Effector memory CD4-positive, alpha-beta T cell (primary cell): ENCODE measurements around the gene TIPIN.
"Not testable (repeated sequence)": the region's sequence is repeated elsewhere in the genome, so short reads cannot be mapped to it uniquely, and the experiment has no call there.

Experiments used
- DNase-seq, 3 donors: peaks; one replicate each; pipeline ENCODE4 v3.0.0-alpha.2; 2020
- H3K27ac ChIP-seq: 2 replicates; pipeline ENCODE4 v1.7.0; 2013; ENCODE audit warnings: mild to moderate bottlenecking, low read length, moderate library complexity; ENCODE audit not compliant: insufficient read depth, poor library complexity, severe bottlenecking
- H3K27me3 ChIP-seq: replicated peaks from 2 replicates; pipeline ENCODE4 v1.7.0; 2013; ENCODE audit warnings: mild to moderate bottlenecking, low read length; ENCODE audit not compliant: insufficient read depth, control insufficient read depth, poor library complexity, severe bottlenecking
- H3K36me3 ChIP-seq: 2 replicates; pipeline ENCODE4 v1.7.0; 2013; ENCODE audit warnings: mild to moderate bottlenecking, low read length, moderate library complexity; ENCODE audit not compliant: control insufficient read depth, insufficient read depth
- H3K4me1 ChIP-seq: 2 replicates; pipeline ENCODE4 v1.7.0; 2013; ENCODE audit warnings: low read length, mild to moderate bottlenecking; ENCODE audit not compliant: control insufficient read depth, insufficient read depth, poor library complexity, severe bottlenecking
- H3K4me3 ChIP-seq: 2 replicates; pipeline ENCODE4 v1.7.0; 2013; ENCODE audit warnings: low read length, low read depth, mild to moderate bottlenecking; ENCODE audit not compliant: insufficient read depth, poor library complexity, severe bottlenecking
- H3K9me3 ChIP-seq: 2 replicates; pipeline ENCODE4 v1.7.0; 2013; ENCODE audit warnings: mild to moderate bottlenecking, low read length, moderate library complexity; ENCODE audit not compliant: control insufficient read depth

TIPIN gene

DNA sequence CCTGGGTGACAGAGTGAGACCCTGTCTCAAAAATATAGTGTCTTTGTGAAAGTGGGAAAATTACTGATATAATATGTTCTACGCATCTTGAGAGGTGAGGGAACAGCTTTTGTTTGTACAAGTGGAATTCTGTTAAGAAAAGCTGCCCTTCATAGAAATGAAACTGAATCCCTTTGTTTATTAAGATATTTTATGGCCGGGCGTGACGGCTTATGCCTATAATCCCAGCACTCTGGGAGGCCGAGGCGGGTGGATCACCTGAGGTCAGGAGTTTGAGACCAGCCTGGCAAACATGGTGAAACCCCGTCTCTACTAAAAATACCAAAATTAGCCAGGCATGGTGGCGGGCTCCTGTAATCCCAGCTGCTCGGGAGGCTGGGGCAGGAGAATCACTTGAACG, 52.1 kb downstream of the TIPIN start:
- H3K4me1 ChIP-seq, DNase-seq, H3K27ac ChIP-seq, H3K27me3 ChIP-seq, H3K9me3 ChIP-seq, H3K4me3 ChIP-seq: not testable (repeated sequence)
- peaks cover 22% of the 10 kb centered on the region for H3K36me3 ChIP-seq

DNA sequence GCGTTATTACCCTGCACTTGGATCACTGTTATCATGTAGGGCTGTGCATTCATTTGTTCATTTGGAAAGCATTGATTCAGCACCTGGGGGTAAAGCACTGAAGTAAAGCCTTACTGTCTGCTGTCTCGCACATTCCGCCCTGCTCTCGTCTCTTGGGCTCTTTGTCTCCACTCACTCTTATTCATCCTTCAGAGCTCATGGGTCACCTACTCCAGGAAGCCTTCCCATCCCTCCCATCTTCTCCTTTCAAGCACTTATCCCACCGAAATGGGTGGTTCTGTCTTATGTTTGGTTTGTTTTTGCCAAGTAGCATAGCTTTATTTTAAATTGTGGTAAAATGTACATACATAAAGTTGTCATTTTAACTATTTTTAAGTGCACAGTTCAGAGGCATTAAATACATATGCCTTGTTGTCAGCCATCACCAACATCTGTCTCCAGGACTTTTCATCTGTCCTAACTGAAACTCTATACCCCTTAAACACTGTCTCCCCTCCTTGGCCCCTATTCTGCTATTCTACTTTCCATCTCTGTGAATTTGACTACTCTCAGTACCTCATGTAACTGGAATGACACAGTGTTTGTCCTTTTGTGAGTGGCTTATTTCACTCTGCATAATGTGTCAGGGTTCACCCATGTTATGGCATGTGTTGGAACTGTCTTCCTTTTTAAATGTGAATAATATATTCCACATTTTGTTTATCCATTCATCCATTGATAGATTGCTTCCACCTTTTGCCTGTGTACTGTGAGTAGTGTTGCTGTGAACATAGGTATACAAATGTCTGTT, 53.8 kb downstream of the TIPIN start:
- no peaks in the 10 kb centered on the region for H3K4me1 ChIP-seq
- H3K9me3 ChIP-seq: no peaks in the 10 kb centered on the region
- peaks cover 9% of the 10 kb centered on the region for H3K36me3 ChIP-seq
- H3K27me3 ChIP-seq: no peaks in the 10 kb centered on the region
- no peak overlapping the region for H3K4me3 ChIP-seq
- H3K27ac ChIP-seq: no peak overlapping the region
- DNase-seq: no peak

DNA sequence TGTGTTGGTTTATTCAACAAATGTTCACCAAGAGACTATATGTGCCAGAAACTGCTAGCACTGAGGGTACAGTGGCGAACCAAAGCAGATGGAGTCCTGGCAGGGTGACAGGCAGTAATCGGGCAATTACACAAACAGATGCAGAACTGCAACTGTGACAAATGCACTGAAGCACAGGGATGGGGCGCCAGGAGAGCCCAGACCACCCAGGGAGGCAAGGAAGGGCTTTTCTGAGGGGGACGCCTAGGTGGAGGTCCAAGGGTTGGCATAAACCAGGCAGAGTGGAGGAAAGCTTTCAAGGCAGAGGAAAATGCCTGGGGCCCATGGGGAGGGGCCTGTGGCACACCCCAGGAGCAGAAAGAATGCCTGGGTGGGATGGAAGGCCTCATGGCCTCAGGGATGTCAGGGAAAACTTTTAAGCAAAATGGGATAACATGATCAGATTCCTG, 57.7 kb downstream of the TIPIN start:
- Histone ChIP-seq H3K36me3 (peaks cover 6% of the 10 kb centered on the region), H3K27ac (no peak overlapping the region), H3K9me3 (no peaks in the 10 kb centered on the region), H3K27me3 (no peaks in the 10 kb centered on the region), H3K4me1 (no peaks in the 10 kb centered on the region), H3K4me3 (no peak overlapping the region)
- no peak for DNase-seq

DNA sequence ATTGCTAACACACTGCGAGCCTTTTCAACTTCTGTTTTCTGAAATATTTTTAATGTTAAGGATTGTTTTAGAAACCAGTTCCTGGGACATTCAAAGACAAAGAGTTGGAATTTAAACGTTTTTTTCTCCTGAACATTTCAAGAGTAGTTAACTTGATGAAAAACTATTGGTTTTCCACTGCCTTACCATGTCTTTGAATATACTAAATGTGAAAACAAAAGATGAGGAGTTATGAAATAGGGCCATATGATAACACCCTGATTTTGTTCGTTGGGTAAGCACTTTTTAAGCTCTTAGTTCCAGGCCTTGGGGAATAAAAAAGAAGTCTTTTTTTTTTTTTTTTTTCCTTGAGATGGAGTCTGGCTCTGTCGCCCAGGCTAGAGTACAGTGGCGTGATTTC, 60.3 kb downstream of the TIPIN start:
- Histone ChIP-seq H3K4me3 (no peak overlapping the region), H3K36me3 (no peaks in the 10 kb centered on the region), H3K9me3 (no peaks in the 10 kb centered on the region), H3K27me3 (no peaks in the 10 kb centered on the region), H3K27ac (no peak overlapping the region), H3K4me1 (peaks cover 11% of the 10 kb centered on the region)
- no peak for DNase-seq

DNA sequence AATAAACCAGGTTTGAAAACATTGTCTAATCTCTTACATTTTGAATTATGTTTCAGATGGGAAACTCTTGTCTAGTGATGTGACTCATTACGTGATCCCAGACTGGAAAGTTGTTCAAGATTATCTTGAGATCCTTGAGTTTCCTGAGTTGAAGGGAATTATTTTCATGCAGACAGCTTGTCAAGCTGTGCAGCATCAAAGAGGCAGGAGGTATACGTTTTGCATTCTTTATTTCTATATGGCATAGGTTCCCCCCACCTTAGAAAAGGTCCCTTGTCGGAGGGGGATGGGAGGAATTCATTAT, 61.6 kb downstream of the TIPIN start:
- H3K36me3 ChIP-seq: no peaks in the 10 kb centered on the region
- no peaks in the 10 kb centered on the region for H3K27me3 ChIP-seq
- no peak overlapping the region for H3K4me3 ChIP-seq
- H3K9me3 ChIP-seq: no peaks in the 10 kb centered on the region
- peak overlapping the region; percentile 89 for H3K27ac ChIP-seq
- peaks cover 15% of the 10 kb centered on the region for H3K4me1 ChIP-seq
- no peak for DNase-seq

DNA sequence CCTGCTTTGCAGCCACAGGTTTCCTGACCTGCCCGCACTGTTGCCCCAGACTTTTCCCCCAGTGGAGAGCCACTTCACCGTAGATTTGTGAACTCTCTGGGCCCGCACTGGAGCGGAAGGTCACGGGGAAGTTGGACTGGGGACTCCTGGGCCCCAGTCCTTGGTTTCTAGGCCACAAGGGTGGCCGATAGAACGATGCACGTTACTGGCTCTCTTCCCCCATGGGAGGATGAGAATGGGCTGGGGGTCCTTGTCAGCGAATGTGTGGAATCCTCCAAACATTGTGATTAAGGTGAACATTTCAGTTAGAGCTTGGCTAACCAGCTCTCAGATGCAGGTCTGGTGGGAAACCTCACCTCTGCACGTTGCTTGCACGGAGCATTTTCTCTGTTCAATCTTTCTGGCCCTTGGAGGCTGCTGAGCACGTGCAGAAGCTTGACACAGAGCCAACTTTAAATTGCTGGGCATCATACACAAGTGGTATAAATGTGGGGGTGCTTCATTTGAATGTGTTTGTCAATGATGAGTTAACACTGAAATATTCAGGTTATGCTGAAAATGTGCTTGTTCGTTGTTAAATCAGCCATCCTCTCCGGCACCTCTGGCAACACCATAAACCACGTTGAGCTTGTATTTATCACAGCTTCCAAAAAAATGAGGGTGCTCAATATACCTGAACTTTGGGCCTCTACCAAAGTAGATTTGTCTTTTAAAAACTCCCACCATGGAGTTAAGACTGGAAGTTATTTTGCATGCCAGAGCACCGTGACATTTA, 62.1 kb downstream of the TIPIN start:
- H3K9me3 ChIP-seq: no peaks in the 10 kb centered on the region
- peak overlapping the region; percentile 89 for H3K27ac ChIP-seq
- H3K4me1 ChIP-seq: peaks cover 15% of the 10 kb centered on the region
- no peaks in the 10 kb centered on the region for H3K27me3 ChIP-seq
- peak overlapping the region; percentile 67 for H3K4me3 ChIP-seq
- DNase-seq: no peak
- no peaks in the 10 kb centered on the region for H3K36me3 ChIP-seq

DNA sequence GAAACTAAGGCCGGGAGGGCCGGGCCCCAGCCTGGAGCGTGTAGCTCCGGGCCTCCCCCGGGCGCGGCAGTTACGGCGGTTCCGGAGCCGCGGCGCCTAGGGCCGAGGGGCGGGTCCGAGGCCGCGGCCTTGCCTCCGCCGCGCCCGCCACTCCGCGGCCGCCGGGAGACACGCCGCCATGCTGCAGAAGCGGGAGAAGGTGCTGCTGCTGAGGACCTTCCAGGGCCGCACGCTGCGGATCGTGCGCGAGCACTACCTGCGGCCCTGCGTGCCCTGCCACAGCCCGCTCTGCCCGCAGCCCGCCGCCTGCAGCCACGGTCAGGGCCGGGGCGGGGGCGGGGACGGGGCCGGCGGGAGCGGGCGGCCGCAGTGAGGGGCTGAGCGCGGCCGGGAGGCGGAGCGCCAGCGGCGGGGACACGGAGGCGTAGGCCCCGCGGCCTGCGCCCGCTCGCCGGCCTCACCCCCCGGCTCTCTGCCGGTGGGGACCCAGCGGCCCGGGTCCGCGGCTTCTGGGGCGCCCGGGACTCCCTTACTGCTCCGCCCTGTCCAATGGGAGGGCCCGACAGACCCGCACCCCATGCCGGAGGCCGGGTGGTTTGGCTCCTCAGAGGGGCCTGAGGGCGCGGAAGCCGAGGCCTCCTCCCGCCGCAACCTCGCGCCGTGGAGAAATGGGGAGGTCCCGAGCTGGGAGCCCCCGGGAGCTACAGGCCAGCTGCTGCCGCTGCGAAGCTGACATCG, 62.9 kb downstream of the TIPIN start, which contains the start of gene DIS3L:
Gene DIS3L, plus strand, starts transcription at position 150 of the 738 bp plus-strand sequence. Its CDS starts 29 bp downstream, at position 179.
- no peaks in the 10 kb centered on the region for H3K36me3 ChIP-seq
- H3K4me1 ChIP-seq: peaks cover 15% of the 10 kb centered on the region
- H3K27me3 ChIP-seq: no peaks in the 10 kb centered on the region
- DNase-seq: peak; percentile 38 to 47 (median 44)
- H3K9me3 ChIP-seq: no peaks in the 10 kb centered on the region
- H3K4me3 ChIP-seq: peak within 1 kb of the TSS; percentile 67
- H3K27ac ChIP-seq: peak within 1 kb of the TSS; percentile 89

DNA sequence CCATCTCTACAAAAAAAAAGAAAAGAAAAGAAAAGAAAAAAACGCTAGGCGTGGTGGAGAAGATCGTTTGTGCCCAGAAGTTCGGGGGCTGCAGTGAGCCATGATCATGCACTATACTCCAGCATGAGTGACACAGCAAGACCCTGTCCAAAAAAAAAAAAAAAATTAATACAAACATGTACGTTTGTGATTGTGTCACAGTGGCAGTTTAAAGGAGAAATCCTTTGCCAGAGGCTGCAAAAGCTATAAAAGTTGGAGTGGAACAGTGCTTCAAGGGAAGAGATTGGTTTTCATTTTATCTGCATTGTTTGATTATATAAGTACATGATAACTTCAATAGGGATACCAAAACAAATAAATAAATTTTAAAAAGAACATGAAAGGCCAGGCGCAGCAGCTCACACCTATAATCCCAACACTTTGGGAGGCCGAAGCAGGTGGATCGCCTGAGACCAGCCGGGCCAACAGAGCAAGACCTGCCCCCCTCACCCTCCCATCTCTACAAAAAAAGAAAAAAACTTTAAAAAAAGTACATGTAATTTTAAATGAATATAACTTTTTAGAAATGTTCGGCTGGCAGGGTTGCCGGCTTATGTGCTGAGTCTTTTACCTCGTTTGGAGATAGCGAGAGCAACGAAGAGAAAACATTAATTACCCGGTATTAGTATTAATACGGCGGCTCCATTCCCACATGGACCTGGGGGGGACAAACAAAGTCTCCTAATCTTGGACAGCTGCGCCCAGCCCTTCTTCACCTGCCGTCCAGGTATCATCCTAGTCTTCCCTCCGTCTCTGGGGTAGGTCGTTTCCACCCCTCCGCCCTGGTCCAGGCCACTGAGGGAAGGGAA, 63.7 kb downstream of the TIPIN start:
- DNase-seq: no peak
- H3K27ac ChIP-seq: peak overlapping the region; percentile 89
- H3K27me3 ChIP-seq: no peaks in the 10 kb centered on the region
- H3K36me3 ChIP-seq: no peaks in the 10 kb centered on the region
- H3K4me1 ChIP-seq: peaks cover 15% of the 10 kb centered on the region
- H3K9me3 ChIP-seq: no peaks in the 10 kb centered on the region
- H3K4me3 ChIP-seq: peak overlapping the region; percentile 67

DNA sequence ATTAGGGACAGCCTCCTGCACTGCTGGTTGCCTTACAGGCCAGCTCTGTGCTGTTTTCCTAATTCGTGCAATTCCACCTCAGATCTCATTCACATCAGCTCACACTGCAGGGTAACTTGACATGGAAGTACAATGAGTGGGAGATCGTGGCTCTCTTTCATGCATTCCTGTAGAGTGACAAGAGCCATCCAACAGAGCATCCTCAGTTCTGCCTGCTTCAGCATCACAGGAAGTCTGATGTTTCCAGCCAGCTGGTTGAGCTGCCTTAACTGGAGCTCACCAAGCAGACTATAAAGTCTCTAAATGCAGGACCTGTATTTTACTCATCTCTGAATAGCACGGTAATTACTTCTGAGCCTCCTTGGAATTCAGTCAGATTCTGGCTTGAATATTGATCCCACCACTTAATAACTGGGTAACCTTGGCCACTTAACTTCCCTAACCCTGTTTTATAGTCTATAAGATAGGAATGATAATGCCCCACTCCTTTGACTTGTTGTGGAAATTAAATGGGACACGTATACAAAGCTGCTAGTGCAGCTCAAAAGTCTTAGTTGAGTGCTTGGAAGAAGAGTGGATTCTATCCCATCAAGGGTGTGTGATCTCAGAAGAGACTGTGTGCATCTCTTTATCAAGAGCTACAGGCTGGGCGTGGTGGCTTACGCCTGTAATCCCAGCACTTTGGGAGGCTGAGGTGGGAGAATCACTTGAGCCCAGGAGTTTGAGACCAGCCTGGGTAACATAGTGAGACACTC, 64.5 kb downstream of the TIPIN start:
- Histone ChIP-seq H3K4me1 (peaks cover 15% of the 10 kb centered on the region), H3K9me3 (no peaks in the 10 kb centered on the region), H3K27ac (peak overlapping the region; percentile 89), H3K4me3 (peak overlapping the region; percentile 67), H3K36me3 (no peaks in the 10 kb centered on the region), H3K27me3 (no peaks in the 10 kb centered on the region)
- DNase-seq: no peak
